Activated naive CD8-positive, alpha-beta T cell (primary cell): ENCODE measurements around the gene OR5K4.
"Not testable (repeated sequence)": the region's sequence is repeated elsewhere in the genome, so short reads cannot be mapped to it uniquely, and the experiment has no call there.

ENCODE experiments used
- H3K27ac Mint-ChIP-seq: one replicate; pipeline ENCODE4 v1.8.0; 2021; ENCODE audit warnings: mixed read lengths
- H3K27me3 Mint-ChIP-seq: one replicate; pipeline ENCODE4 v1.8.0; 2021; ENCODE audit warnings: mixed read lengths
- H3K36me3 Mint-ChIP-seq: one replicate; pipeline ENCODE4 v1.8.0; 2021; ENCODE audit warnings: mixed read lengths
- H3K4me1 Mint-ChIP-seq: one replicate; pipeline ENCODE4 v1.8.0; 2021; ENCODE audit warnings: low read depth, mixed read lengths
- H3K4me3 Mint-ChIP-seq: one replicate; pipeline ENCODE4 v1.8.0; 2021; ENCODE audit warnings: mild to moderate bottlenecking, mixed read lengths
- H3K9me3 Mint-ChIP-seq: one replicate; pipeline ENCODE4 v1.8.0; 2021; ENCODE audit warnings: low read depth, mixed read lengths

Gene OR5K4

GRCh38 chr3:98350082-98350481 is 3.6 kb upstream of the OR5K4 start:
- no peaks in the 10 kb centered on the region for H3K9me3 Mint-ChIP-seq
- H3K4me3 Mint-ChIP-seq, result no peak overlapping the region
- no peaks in the 10 kb centered on the region for H3K36me3 Mint-ChIP-seq
- peaks cover 10% of the 10 kb centered on the region for H3K27me3 Mint-ChIP-seq
- H3K27ac Mint-ChIP-seq, result no peak overlapping the region
- no peaks in the 10 kb centered on the region for H3K4me1 Mint-ChIP-seq

GRCh38 chr3:98359250-98359649 is 5.6 kb downstream of the OR5K4 start:
- peaks cover 9% of the 10 kb centered on the region for H3K9me3 Mint-ChIP-seq

GRCh38 chr3:98359993-98360675 is 6.5 kb downstream of the OR5K4 start:
- H3K9me3 Mint-ChIP-seq, result peaks cover 12% of the 10 kb centered on the region
- no peak overlapping the region for H3K27ac Mint-ChIP-seq

More at GRCh38 chr3:98359250-98359649, 5.6 kb downstream of the OR5K4 start:
- Mint-ChIP-seq H3K27me3 (peaks cover 5% of the 10 kb centered on the region), H3K4me3 (no peak overlapping the region), H3K4me1 (no peaks in the 10 kb centered on the region), H3K27ac (no peak overlapping the region), H3K36me3 (no peaks in the 10 kb centered on the region)

GRCh38 chr3:98360681-98361080 is 7.0 kb downstream of the OR5K4 start:
- Mint-ChIP-seq H3K4me3 (no peak overlapping the region), H3K27ac (no peak overlapping the region), H3K4me1 (no peaks in the 10 kb centered on the region), H3K36me3 (no peaks in the 10 kb centered on the region), H3K9me3 (peaks cover 17% of the 10 kb centered on the region), H3K27me3 (peaks cover 5% of the 10 kb centered on the region)

More at GRCh38 chr3:98359993-98360675, 6.5 kb downstream of the OR5K4 start:
- no peaks in the 10 kb centered on the region for H3K4me1 Mint-ChIP-seq
- peaks cover 5% of the 10 kb centered on the region for H3K27me3 Mint-ChIP-seq
- H3K4me3 Mint-ChIP-seq, result no peak overlapping the region
- no peaks in the 10 kb centered on the region for H3K36me3 Mint-ChIP-seq

GRCh38 chr3:98361289-98361688 is 7.6 kb downstream of the OR5K4 start:
- H3K27ac Mint-ChIP-seq, result no peak overlapping the region

GRCh38 chr3:98367464-98368246 is 14.0 kb downstream of the OR5K4 start:
- H3K4me3 Mint-ChIP-seq, result no peak overlapping the region
- H3K27ac Mint-ChIP-seq, result no peak overlapping the region
- no peaks in the 10 kb centered on the region for H3K27me3 Mint-ChIP-seq
- peaks cover 9% of the 10 kb centered on the region for H3K9me3 Mint-ChIP-seq
- no peaks in the 10 kb centered on the region for H3K36me3 Mint-ChIP-seq
- H3K4me1 Mint-ChIP-seq, result no peaks in the 10 kb centered on the region

More at GRCh38 chr3:98361289-98361688, 7.6 kb downstream of the OR5K4 start:
- H3K4me1 Mint-ChIP-seq, result no peaks in the 10 kb centered on the region
- peaks cover 5% of the 10 kb centered on the region for H3K27me3 Mint-ChIP-seq
- H3K4me3 Mint-ChIP-seq, result no peak overlapping the region
- H3K36me3 Mint-ChIP-seq, result no peaks in the 10 kb centered on the region
- peaks cover 18% of the 10 kb centered on the region for H3K9me3 Mint-ChIP-seq

- Mint-ChIP-seq H3K4me3 (no peak overlapping the region), H3K27me3 (no peaks in the 10 kb centered on the region), H3K4me1 (no peaks in the 10 kb centered on the region), H3K27ac (no peak overlapping the region), H3K9me3 (no peaks in the 10 kb centered on the region), H3K36me3 (no peaks in the 10 kb centered on the region)
Measured at GRCh38 chr3:98371186-98371585, 17.5 kb downstream of the OR5K4 start.

GRCh38 chr3:98371853-98372252 is 18.2 kb downstream of the OR5K4 start:
- Mint-ChIP-seq H3K36me3 (no peaks in the 10 kb centered on the region), H3K4me3 (no peak overlapping the region), H3K4me1 (no peaks in the 10 kb centered on the region), H3K27ac (no peak overlapping the region), H3K9me3 (no peaks in the 10 kb centered on the region), H3K27me3 (no peaks in the 10 kb centered on the region)

GRCh38 chr3:98372445-98372844 is 18.8 kb downstream of the OR5K4 start:
- H3K9me3 Mint-ChIP-seq, result no peaks in the 10 kb centered on the region
- no peaks in the 10 kb centered on the region for H3K27me3 Mint-ChIP-seq
- no peak overlapping the region for H3K27ac Mint-ChIP-seq
- no peaks in the 10 kb centered on the region for H3K4me1 Mint-ChIP-seq
- H3K36me3 Mint-ChIP-seq, result no peaks in the 10 kb centered on the region
- H3K4me3 Mint-ChIP-seq, result no peak overlapping the region

GRCh38 chr3:98376631-98377030 is 23.0 kb downstream of the OR5K4 start:
- Mint-ChIP-seq H3K27ac (no peak overlapping the region), H3K36me3 (no peaks in the 10 kb centered on the region), H3K27me3 (no peaks in the 10 kb centered on the region), H3K4me1 (no peaks in the 10 kb centered on the region), H3K9me3 (no peaks in the 10 kb centered on the region), H3K4me3 (no peak overlapping the region)

GRCh38 chr3:98388147-98388546 is 34.5 kb downstream of the OR5K4 start:
- H3K36me3 Mint-ChIP-seq, result peaks cover 2% of the 10 kb centered on the region
- H3K9me3 Mint-ChIP-seq, result no peaks in the 10 kb centered on the region
- H3K27me3 Mint-ChIP-seq, result peaks cover 19% of the 10 kb centered on the region
- no peak overlapping the region for H3K27ac Mint-ChIP-seq
- H3K4me1 Mint-ChIP-seq, result no peaks in the 10 kb centered on the region
- no peak overlapping the region for H3K4me3 Mint-ChIP-seq

GRCh38 chr3:98390366-98390765 is 36.7 kb downstream of the OR5K4 start, which contains the start of gene OR5K3:
Gene OR5K3 (plus strand): TSS chr3:98390666. CDS start chr3:98390666, 0 bp downstream.
- Mint-ChIP-seq H3K9me3 (no peaks in the 10 kb centered on the region), H3K27ac (no peak within 1 kb of the TSS), H3K36me3 (peaks cover 2% of the 10 kb centered on the region), H3K4me1 (no peaks in the 10 kb centered on the region), H3K4me3 (no peak within 1 kb of the TSS), H3K27me3 (peaks cover 18% of the 10 kb centered on the region)

- peaks cover 15% of the 10 kb centered on the region for H3K9me3 Mint-ChIP-seq
- no peaks in the 10 kb centered on the region for H3K36me3 Mint-ChIP-seq
- peaks cover 9% of the 10 kb centered on the region for H3K27me3 Mint-ChIP-seq
- no peak overlapping the region for H3K27ac Mint-ChIP-seq
- no peak overlapping the region for H3K4me3 Mint-ChIP-seq
- no peaks in the 10 kb centered on the region for H3K4me1 Mint-ChIP-seq
Measured at GRCh38 chr3:98395101-98395500, 41.4 kb downstream of the OR5K4 start.

- not testable (repeated sequence) for H3K4me3 Mint-ChIP-seq, H3K4me1 Mint-ChIP-seq, H3K27me3 Mint-ChIP-seq, H3K36me3 Mint-ChIP-seq, H3K27ac Mint-ChIP-seq
- H3K9me3 Mint-ChIP-seq, result peaks cover 21% of the 10 kb centered on the region
Measured at GRCh38 chr3:98396482-98396881, 42.8 kb downstream of the OR5K4 start.

GRCh38 chr3:98398513-98398912 is 44.9 kb downstream of the OR5K4 start:
- no peak overlapping the region for H3K27ac Mint-ChIP-seq
- peaks cover 2% of the 10 kb centered on the region for H3K36me3 Mint-ChIP-seq
- H3K9me3 Mint-ChIP-seq, result peaks cover 26% of the 10 kb centered on the region
- H3K4me1 Mint-ChIP-seq, result no peaks in the 10 kb centered on the region
- peaks cover 4% of the 10 kb centered on the region for H3K27me3 Mint-ChIP-seq
- no peak overlapping the region for H3K4me3 Mint-ChIP-seq
